ENCODE data around the gene GFAP.

DNA sequence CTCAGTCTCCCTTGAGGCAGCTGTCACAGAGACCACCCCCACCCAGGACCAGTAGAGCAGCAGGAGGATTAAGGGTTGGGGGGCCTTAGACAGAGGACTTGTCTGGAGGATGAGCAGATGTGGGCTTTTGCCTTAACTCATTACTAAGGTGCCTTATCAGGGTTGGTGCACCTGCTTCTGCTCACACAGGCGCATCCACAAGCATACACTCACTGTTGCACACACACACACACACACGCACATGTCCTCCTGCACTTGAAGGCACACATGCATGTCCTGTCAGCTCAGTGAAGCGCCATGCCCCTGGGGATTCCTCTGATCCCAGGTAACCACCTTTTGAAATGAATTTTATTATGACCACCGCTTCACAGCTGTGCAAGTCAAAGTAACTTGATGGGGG is 1.2 kb downstream of the GFAP start:
- TF ChIP-seq, protein P1, sequence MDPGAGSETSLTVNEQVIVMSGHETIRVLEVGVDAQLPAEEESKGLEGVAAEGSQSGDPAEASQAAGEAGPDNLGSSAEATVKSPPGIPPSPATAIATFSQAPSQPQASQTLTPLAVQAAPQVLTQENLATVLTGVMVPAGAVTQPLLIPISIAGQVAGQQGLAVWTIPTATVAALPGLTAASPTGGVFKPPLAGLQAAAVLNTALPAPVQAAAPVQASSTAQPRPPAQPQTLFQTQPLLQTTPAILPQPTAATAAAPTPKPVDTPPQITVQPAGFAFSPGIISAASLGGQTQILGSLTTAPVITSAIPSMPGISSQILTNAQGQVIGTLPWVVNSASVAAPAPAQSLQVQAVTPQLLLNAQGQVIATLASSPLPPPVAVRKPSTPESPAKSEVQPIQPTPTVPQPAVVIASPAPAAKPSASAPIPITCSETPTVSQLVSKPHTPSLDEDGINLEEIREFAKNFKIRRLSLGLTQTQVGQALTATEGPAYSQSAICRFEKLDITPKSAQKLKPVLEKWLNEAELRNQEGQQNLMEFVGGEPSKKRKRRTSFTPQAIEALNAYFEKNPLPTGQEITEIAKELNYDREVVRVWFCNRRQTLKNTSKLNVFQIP (CRISPR knock-in tag; IDR thresholded peaks at IDR 0.05; ENCODE audit: borderline replicate concordance, low read depth) = no peak
- TF ChIP-seq SNAI2 (CRISPR knock-in tag; IDR thresholded peaks at IDR 0.05) (no peak), ZC3H10 (CRISPR knock-in tag; IDR thresholded peaks at IDR 0.05) (no peak), RARB (CRISPR knock-in tag; IDR thresholded peaks at IDR 0.05) (no peak), ZNF70 (CRISPR knock-in tag; IDR thresholded peaks at IDR 0.05) (no peak), ZNF8 (CRISPR knock-in tag; IDR thresholded peaks at IDR 0.05) (no peak), ZFP3 (CRISPR knock-in tag; IDR thresholded peaks at IDR 0.05) (no peak)
- TF ChIP-seq, protein P2, sequence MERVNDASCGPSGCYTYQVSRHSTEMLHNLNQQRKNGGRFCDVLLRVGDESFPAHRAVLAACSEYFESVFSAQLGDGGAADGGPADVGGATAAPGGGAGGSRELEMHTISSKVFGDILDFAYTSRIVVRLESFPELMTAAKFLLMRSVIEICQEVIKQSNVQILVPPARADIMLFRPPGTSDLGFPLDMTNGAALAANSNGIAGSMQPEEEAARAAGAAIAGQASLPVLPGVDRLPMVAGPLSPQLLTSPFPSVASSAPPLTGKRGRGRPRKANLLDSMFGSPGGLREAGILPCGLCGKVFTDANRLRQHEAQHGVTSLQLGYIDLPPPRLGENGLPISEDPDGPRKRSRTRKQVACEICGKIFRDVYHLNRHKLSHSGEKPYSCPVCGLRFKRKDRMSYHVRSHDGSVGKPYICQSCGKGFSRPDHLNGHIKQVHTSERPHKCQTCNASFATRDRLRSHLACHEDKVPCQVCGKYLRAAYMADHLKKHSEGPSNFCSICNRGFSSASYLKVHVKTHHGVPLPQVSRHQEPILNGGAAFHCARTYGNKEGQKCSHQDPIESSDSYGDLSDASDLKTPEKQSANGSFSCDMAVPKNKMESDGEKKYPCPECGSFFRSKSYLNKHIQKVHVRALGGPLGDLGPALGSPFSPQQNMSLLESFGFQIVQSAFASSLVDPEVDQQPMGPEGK (CRISPR knock-in tag; IDR thresholded peaks at IDR 0.05; ENCODE audit: borderline replicate concordance) = no peak
